ENCODE measurements around the gene LITAFD. TPM values are rescaled to one million over a fixed set of nuclear protein-coding genes. Genes with fewer than 3 reads are reported as not detected.

Gene LITAFD
- total RNA-seq, 1 donor from 2014 or later, result not detected

- no peak overlapping the region for H3K27ac Mint-ChIP-seq
- no peak overlapping the region for H3K4me3 Mint-ChIP-seq
- ATAC-seq (ENCODE audit: low read depth) (no peak), DNase-seq (no peak)
- peaks cover 2% of the 10 kb centered on the region for H3K4me1 Mint-ChIP-seq
- H3K27me3 Mint-ChIP-seq, result no peaks in the 10 kb centered on the region
- no peaks in the 10 kb centered on the region for H3K9me3 Mint-ChIP-seq
- H3K36me3 Mint-ChIP-seq (ENCODE audit: low read depth), result peaks cover 94% of the 10 kb centered on the region
- no peak for TF ChIP-seq CTCF (IDR thresholded peaks at IDR 0.05)
- ChIA-PET CTCF (interaction anchor here (1.1 to 1.7 kb wide), 2 partner anchors 28 to 99 kb away, joined by 3 to 4 read pairs; no protein-coding TSS in a partner anchor), POLR2A (no interaction called here)
- intact Hi-C loops (cut with micrococcal nuclease), result no loop called here
Measured at GRCh38 chr16:8908810-8909468, 26.8 kb downstream of the LITAFD start.

- no peak for DNase-seq
- no peaks in the 10 kb centered on the region for H3K9me3 Mint-ChIP-seq
- ChIA-PET CTCF (interaction anchor here (1.3 kb wide), 1 partner anchor 98 kb away, joined by 4 read pairs; no protein-coding TSS in a partner anchor), POLR2A (no interaction called here)
- H3K27me3 Mint-ChIP-seq, result no peaks in the 10 kb centered on the region
- peaks cover 96% of the 10 kb centered on the region for H3K36me3 Mint-ChIP-seq (ENCODE audit: low read depth)
- ATAC-seq (ENCODE audit: low read depth), result no peak
- peaks cover 3% of the 10 kb centered on the region for H3K4me1 Mint-ChIP-seq
- no peak overlapping the region for H3K27ac Mint-ChIP-seq
- H3K4me3 Mint-ChIP-seq, result no peak overlapping the region
- TF ChIP-seq CTCF (IDR thresholded peaks at IDR 0.05), result no peak
- intact Hi-C loops (cut with micrococcal nuclease), result no loop called here
Measured at GRCh38 chr16:8910811-8911210, 28.7 kb downstream of the LITAFD start.

GRCh38 chr16:8912793-8913192 lies 30.6 kb downstream of the LITAFD start:
- ChIA-PET CTCF (no interaction called here), POLR2A (no interaction called here)
- TF ChIP-seq CTCF (IDR thresholded peaks at IDR 0.05), result no peak
- Mint-ChIP-seq H3K27ac (no peak overlapping the region), H3K36me3 (ENCODE audit: low read depth) (peaks cover 96% of the 10 kb centered on the region), H3K27me3 (no peaks in the 10 kb centered on the region), H3K4me3 (no peak overlapping the region), H3K4me1 (peaks cover 19% of the 10 kb centered on the region), H3K9me3 (no peaks in the 10 kb centered on the region)
- intact Hi-C loops (cut with micrococcal nuclease), result no loop called here
- ATAC-seq (ENCODE audit: low read depth) (no peak), DNase-seq (no peak)

GRCh38 chr16:8914098-8914497 lies 31.9 kb downstream of the LITAFD start:
- intact Hi-C loops (cut with micrococcal nuclease), result no loop called here
- H3K4me1 Mint-ChIP-seq, result peaks cover 19% of the 10 kb centered on the region
- peaks cover 96% of the 10 kb centered on the region for H3K36me3 Mint-ChIP-seq (ENCODE audit: low read depth)
- ChIA-PET CTCF (interaction anchor here (1.1 kb wide), 1 partner anchor 95 kb away, joined by 3 read pairs; no protein-coding TSS in a partner anchor), POLR2A (no interaction called here)
- no peak overlapping the region for H3K27ac Mint-ChIP-seq
- H3K27me3 Mint-ChIP-seq, result no peaks in the 10 kb centered on the region
- DNase-seq, result no peak
- TF ChIP-seq CTCF (IDR thresholded peaks at IDR 0.05), result no peak
- H3K4me3 Mint-ChIP-seq, result no peak overlapping the region
- no peak for ATAC-seq (ENCODE audit: low read depth)
- no peaks in the 10 kb centered on the region for H3K9me3 Mint-ChIP-seq

GRCh38 chr16:8915722-8916301 lies 33.7 kb downstream of the LITAFD start:
- Mint-ChIP-seq H3K27ac (no peak overlapping the region), H3K36me3 (ENCODE audit: low read depth) (peaks cover 97% of the 10 kb centered on the region), H3K27me3 (no peaks in the 10 kb centered on the region), H3K9me3 (no peaks in the 10 kb centered on the region), H3K4me1 (peaks cover 19% of the 10 kb centered on the region), H3K4me3 (no peak overlapping the region)
- POLR2A ChIA-PET, result no interaction called here
- CTCF ChIA-PET, result interaction anchor here (1.2 kb wide), 1 partner anchor 21 kb away, joined by 4 read pairs; no protein-coding TSS in a partner anchor
- ATAC-seq (ENCODE audit: low read depth), result no peak
- DNase-seq, result no peak
- intact Hi-C loops (cut with micrococcal nuclease), result no loop called here
- no peak for TF ChIP-seq CTCF (IDR thresholded peaks at IDR 0.05)
